Kidney (tissue), 14 donors: ENCODE results near the gene PACS2. TPM values are rescaled to one million over a fixed set of nuclear protein-coding genes. Genes with fewer than 3 reads are reported as not detected.
A peak's percentile ranks its signal among the peaks of the same experiment; 100 is the strongest.

Experiments
- DNase-seq, 5 donors: peaks; one replicate each; pipeline ENCODE4 v3.0.0-alpha.2; 2013 to 2020
- FAIRE-seq: peaks from 2 replicates; lab custom pipeline; 2012; peaks lifted over from hg19 to GRCh38; lab: Jason Lieb, UNC
- H3K27ac ChIP-seq, 2 donors: one replicate each; pipeline ENCODE4 v1.7.0; 2013; ENCODE audit warnings: low read depth in 2 of 2, low read length in 2 of 2, inconsistent platforms in 1 of 2
- H3K27me3 ChIP-seq: one replicate; pipeline ENCODE4 v1.7.1; 2013; ENCODE audit warnings: low read length, inconsistent platforms; ENCODE audit not compliant: control insufficient read depth, insufficient read depth
- H3K36me3 ChIP-seq, 3 donors: one replicate each; pipeline versions ENCODE4 v1.7.0 to v1.7.1; 2013; ENCODE audit warnings: low read length in 3 of 3, control low read depth in 1 of 3, inconsistent platforms in 1 of 3; ENCODE audit not compliant: insufficient read depth in 3 of 3, control insufficient read depth in 2 of 3
- H3K4me1 ChIP-seq, 3 donors: one replicate each; pipeline versions ENCODE4 v1.7.0 to v1.7.1; 2013; ENCODE audit warnings: low read length in 3 of 3, inconsistent platforms in 1 of 3, low read depth in 1 of 3; ENCODE audit not compliant: control insufficient read depth in 2 of 3, insufficient read depth in 2 of 3
- H3K4me3 ChIP-seq, 3 donors: one replicate each; pipeline versions ENCODE4 v1.7.0 to v1.8.1; 2013; ENCODE audit warnings: low read length in 3 of 3, control low read depth in 1 of 3, inconsistent platforms in 1 of 3
- H3K9ac ChIP-seq, 3 donors: one replicate each; pipeline versions ENCODE4 v1.7.0 to v1.7.1; 2013; ENCODE audit warnings: low read length in 3 of 3, control low read depth in 1 of 3, inconsistent platforms in 1 of 3
- H3K9me3 ChIP-seq, 3 donors: one replicate each; pipeline versions ENCODE4 v1.7.0 to v1.7.1; 2013; ENCODE audit warnings: low read length in 3 of 3, control low read depth in 1 of 3, inconsistent platforms in 1 of 3; ENCODE audit not compliant: control insufficient read depth in 2 of 3, insufficient read depth in 1 of 3
- CTCF ChIP-seq: IDR thresholded peaks from 3 replicates; pipeline ENCODE4 v1.5.1; 2012; ENCODE audit warnings: mild to moderate bottlenecking, moderate library complexity, borderline replicate concordance; ENCODE audit not compliant: insufficient read depth; ENCODE audit errors: extremely low read depth
- intact Hi-C: fragments of 100-400 bp; cut with DNase I; formaldehyde crosslinking; loops from one replicate; pipeline ENCODE4 v1.11.1; 2022
- polyA plus RNA-seq: library from polyadenylated mRNA; stranded (reverse); fragments of 350-450 nt; fragmentation: Illumina TruSeq; extraction: RNeasy Lipid Tissue Mini Kit (QIAGEN cat#74804); gene quantifications from one replicate; pipeline ENCODE4 v1.2.3, GENCODE V29; 2014; ENCODE audit warnings: low read depth, low replicate concordance; ENCODE audit not compliant: insufficient read depth
- total RNA-seq: library from RNA; stranded (reverse); fragmentation: NEBNext Ultra II Directional; extraction: Animal tissue kit (Norgen Biotek cat#: 25700); gene quantifications from one replicate; pipeline ENCODE4 v1.2.1, GENCODE V29; 2021
- donor health status: control.
- donor health status: control.
- donor health status: control.
- donor health status: control.
- donor health status: control.
- donor health status: DM: yes; HTN: yes; CAD: no.
- donor health status: Normal renal cell carcinoma (clear cell type).

Gene PACS2
- total and polyA plus RNA-seq, 2 donors from 2014 or later = 35.7 to 83.9 TPM

GRCh38 chr14:105423488-105424195 lies 109.1 kb downstream of the PACS2 start:
- H3K4me1 ChIP-seq = peaks cover 0 to 18% (median 0%) of the 10 kb centered on the region in 3 donors
- no peaks in the 10 kb centered on the region for H3K27me3 ChIP-seq
- peaks cover 0 to 4% (median 0%) of the 10 kb centered on the region in 3 donors for H3K36me3 ChIP-seq
- H3K27ac ChIP-seq = no peak overlapping the region
- H3K9ac ChIP-seq = no peak overlapping the region
- H3K4me3 ChIP-seq = no peak overlapping the region
- DNase-seq (no peak), FAIRE-seq (no peak)
- no peak for TF ChIP-seq CTCF
- intact Hi-C loops = no loop called here
- peaks cover 0 to 3% (median 0%) of the 10 kb centered on the region in 3 donors for H3K9me3 ChIP-seq

- H3K4me3 ChIP-seq = no peak overlapping the region
- intact Hi-C loops = no loop called here
- peaks cover 0 to 11% (median 0%) of the 10 kb centered on the region in 3 donors for H3K4me1 ChIP-seq
- TF ChIP-seq CTCF = no peak
- no peaks in the 10 kb centered on the region for H3K27me3 ChIP-seq
- H3K9me3 ChIP-seq = peaks cover 0 to 3% (median 0%) of the 10 kb centered on the region in 3 donors
- H3K9ac ChIP-seq = no peak overlapping the region
- peaks cover 0 to 4% (median 0%) of the 10 kb centered on the region in 3 donors for H3K36me3 ChIP-seq
- no peak for DNase-seq
- no peak for FAIRE-seq
- no peak overlapping the region for H3K27ac ChIP-seq
Observed at GRCh38 chr14:105424861-105425260, 110.3 kb downstream of the PACS2 start.

- Histone ChIP-seq H3K9ac (no peak overlapping the region), H3K27me3 (no peaks in the 10 kb centered on the region), H3K4me3 (no peak overlapping the region), H3K36me3 (peaks cover 0 to 4% (median 0%) of the 10 kb centered on the region in 3 donors), H3K27ac (no peak overlapping the region), H3K9me3 (peaks cover 0 to 3% (median 0%) of the 10 kb centered on the region in 3 donors), H3K4me1 (peaks cover 0 to 10% (median 0%) of the 10 kb centered on the region in 3 donors)
- DNase-seq = peak in 1 of 5 donors; percentile 35
- TF ChIP-seq CTCF = no peak
- intact Hi-C loops = no loop called here
- no peak for FAIRE-seq
Observed at GRCh38 chr14:105425823-105426247, 111.3 kb downstream of the PACS2 start.
